T-helper 2 cell (primary cell): ENCODE measurements around the gene NRXN2.

Experiments used
- DNase-seq, 5 experiments: peaks; one replicate each; pipeline versions ENCODE4 v3.0.0 to v3.0.0-alpha.2; 2012 to 2022

The NRXN2 gene

GRCh38 chr11:64621283-64622019 lies 101.5 kb downstream of the NRXN2 start:
- no peak for DNase-seq

GRCh38 chr11:64620381-64620971 lies 102.5 kb downstream of the NRXN2 start:
- DNase-seq: no peak

- no peak for DNase-seq
These were observed 103.1 kb downstream of the NRXN2 start for GRCh38 chr11:64619811-64620380.

DNA sequence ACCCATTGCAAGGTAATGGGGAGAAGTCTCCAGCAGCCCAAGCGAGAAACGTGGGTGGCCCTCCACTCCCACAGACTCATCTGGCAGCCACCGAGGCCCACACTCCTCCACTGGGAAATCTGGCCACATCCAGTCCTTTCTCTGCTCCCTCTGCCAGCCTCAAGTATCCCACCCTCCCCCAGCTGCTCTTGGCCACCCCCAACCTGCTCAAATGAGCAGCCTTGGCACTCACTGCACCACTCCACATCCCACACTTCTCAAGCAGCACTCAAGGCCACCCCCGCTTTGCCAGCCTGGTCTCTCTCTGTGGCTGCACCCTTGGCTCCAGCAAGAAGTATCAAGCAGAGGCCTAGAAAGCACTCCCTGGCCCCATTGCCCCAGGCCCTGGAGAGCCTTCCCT lies 103.8 kb downstream of the NRXN2 start:
- no peak for DNase-seq

- no peak for DNase-seq
These were observed 106.2 kb downstream of the NRXN2 start for GRCh38 chr11:64616817-64617216.

DNA sequence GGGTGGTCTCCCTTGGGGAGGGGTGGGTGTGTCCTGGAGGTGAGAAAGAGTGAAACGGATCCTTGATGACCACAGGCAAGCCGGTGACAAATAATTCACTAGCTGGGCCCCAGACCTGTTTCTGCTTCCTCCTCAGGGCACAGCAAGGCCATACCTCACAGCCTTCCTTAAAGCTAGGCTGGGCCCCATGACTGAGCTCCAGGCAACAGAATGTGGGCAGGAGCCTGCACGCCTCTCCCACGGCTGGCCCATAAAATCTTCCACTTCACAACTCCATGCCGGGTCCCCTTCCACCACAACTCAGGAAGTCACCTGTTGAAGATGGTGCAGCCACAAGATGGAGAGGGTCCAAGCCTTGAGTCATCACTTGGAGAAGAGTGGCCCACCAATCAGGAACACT lies 108.1 kb downstream of the NRXN2 start:
- no peak for DNase-seq

GRCh38 chr11:64613648-64614047 lies 109.3 kb downstream of the NRXN2 start:
- DNase-seq: no peak

DNA sequence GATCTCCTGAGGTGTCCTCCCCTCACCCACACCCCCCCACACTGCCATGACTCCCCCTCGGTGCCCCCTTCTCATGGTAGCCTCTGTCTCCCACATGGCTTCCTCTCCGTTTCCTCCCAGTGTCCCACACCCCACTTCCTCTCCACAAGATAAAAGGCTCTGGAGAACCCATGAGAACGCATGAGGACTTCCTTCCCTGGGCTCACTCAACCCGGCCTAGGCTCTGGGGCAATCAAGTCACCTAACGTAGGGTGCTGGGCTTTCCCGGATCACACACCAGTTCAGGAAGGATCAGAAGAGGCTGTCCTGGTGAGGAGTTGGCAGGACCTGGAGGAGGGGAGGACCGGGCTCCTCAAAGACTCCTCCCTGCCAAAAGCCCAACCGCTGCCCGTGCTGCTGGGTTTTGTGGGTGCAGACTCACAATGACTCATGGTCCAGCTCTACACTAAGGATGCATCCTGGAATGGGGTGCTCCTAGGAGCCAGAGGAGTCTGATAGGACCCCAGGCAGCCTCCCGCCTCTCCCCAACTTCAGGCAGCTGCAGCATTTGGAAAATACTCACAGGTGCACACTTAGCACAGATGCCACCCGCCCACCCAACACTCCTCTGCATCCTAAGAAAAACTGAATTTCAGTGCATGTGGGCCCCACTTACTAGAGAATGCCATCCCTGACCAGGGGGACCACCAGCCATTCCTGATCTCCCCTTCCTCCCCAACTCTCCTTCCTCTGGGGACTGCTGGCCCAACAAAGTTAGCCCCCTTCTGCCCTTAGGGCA lies 110.9 kb downstream of the NRXN2 start:
- no peak for DNase-seq

GRCh38 chr11:64611176-64611575 lies 111.8 kb downstream of the NRXN2 start:
- DNase-seq: no peak

DNA sequence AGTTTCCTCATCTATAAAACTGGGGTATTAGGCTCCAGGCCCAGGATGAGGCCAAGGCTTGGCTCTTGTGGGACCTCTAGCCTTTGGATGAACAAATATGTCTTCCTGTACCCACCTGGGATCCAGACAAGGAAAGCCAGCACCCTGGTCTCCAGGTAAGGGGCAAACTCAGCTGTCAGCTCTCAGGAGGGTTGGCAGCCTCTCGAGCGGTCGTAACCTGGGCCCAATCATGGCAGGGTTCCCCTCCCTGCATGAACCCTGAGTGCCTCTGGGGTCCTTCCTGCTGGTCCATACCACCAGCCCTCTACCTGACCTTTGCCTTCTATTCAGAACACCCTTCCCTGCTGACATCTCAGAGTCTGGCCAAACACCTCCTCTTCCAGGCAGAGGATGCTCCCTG lies 112.4 kb downstream of the NRXN2 start:
- no peak for DNase-seq

- no peak for DNase-seq
These were observed 113.5 kb downstream of the NRXN2 start for GRCh38 chr11:64609436-64610047.

DNA sequence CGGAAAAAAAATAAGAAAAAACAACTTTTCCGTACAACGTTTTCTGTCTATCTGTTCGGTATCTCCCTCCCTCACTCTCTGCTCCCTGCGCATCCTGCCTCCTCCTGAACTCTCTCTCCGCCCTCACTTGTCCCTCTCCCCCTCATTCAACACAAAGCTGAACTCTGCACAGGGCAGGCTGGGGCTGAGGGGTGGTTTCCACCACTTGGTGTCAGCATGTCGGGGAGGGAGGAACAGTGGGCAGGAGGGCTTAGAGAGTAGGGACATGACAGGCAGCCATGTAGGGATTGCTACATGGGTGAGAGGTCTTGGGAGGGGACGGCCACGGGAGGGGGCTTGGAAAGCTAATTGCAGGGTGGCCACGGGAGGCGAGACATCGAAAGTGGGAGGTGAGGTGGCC lies 114.4 kb downstream of the NRXN2 start:
- no peak for DNase-seq

GRCh38 chr11:64608046-64608445 lies 115.0 kb downstream of the NRXN2 start:
- DNase-seq: no peak

- no peak for DNase-seq
These were observed 115.5 kb downstream of the NRXN2 start for GRCh38 chr11:64607381-64607985.

DNA sequence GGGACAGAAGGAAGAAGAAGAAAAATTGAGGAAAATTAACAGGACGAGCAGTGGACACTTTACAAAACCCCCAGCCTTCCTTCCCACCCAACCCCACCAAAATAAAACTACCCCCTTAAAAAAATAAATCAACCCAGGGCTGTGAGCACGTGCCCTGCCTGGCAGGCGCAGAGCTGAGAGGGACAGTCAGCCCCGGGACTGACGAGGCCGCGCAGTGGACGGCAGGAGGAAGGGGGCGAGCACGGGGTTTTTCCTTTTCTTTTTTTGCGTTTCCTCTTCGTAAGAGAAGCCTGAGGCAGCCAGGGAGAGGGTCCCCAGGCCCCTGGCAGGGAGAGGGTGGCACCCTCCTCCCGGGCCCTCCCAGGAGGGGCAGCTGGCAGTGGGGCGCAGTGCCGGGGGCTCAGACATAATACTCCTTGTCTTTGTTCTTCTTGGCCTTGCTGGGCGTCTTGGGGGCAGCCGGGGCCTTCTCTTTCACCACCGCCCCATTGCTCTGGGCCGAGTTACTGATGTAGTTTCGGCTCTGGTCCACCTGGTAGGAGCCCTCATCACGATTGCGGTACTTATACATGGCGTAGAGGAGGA lies 116.1 kb downstream of the NRXN2 start:
- no peak for DNase-seq

GRCh38 chr11:64605656-64606585 lies 117.1 kb downstream of the NRXN2 start:
- DNase-seq: no peak

DNA sequence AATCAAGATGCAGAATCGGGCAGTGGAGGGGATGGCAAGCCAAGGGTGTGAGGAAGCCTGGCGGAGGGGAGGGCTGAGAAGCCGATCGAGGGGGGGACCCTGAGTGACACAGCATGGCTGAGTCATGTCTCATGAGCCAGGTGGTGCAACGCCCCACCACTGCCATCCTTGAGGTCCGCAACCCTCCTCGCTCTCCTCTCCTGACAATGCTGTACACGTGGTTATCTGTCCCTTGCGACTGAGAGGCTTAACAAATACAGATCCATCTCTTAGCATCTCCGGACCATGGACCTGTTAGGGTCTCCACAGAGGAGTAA lies 117.8 kb downstream of the NRXN2 start:
- no peak for DNase-seq

DNA sequence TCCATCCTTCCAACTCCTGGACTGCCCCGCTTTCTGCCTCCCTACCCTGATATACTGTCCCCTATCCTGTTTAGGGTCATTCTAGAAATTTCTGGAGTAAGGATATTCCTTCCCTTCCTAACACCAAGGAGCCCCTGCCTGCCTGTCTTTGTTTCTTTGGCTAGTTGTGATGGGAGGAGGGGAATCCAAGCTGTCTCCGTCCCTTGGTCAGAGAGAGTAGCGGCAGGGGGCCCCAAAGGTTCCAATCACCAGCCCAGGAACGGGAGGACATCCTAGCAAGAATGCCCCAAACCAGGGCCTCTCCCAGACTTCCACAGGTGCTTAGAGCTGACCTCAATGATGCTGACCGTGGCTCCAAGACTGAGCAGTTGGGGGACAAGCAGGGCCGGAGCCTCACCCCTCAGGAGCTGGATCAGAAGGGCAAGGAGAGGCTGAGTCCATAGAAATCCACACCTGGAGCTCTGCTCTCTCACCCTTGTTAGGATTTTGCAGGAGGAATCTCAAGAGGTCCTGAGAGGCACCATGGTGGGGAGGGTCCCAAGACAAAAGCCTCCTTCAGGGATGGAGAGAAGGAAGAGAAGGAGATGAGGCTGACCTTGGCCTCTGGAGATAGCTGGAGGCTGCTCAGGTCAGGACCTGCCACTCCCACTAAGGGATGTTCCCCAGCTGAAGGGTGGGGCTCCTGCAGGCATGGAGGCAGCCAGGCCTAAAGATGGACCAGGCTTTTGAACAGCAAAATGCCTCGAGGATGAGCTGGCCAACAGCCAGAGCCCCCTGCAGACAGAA lies 118.3 kb downstream of the NRXN2 start:
- no peak for DNase-seq

GRCh38 chr11:64603411-64604110 lies 119.4 kb downstream of the NRXN2 start:
- no peak for DNase-seq
